HT-29 (cell line): Measurements from ENCODE around the gene LIN7A. TPM values are rescaled to one million over a fixed set of nuclear protein-coding genes. Genes with fewer than 3 reads are reported as not detected.

Experiments
- DNase-seq: peaks from one replicate; pipeline ENCODE4 v3.0.0-alpha.2; 2015; ENCODE audit warnings: low spot score
- small RNA-seq: library from RNA; depleted of rRNA; stranded (forward); fragments of <200 nt; gene quantifications from one replicate; pipeline ENCODE3, GENCODE V24; 2014
- total RNA-seq: library from RNA; depleted of rRNA; stranded (reverse); fragments of >200 nt; shearing (Covaris generic); gene quantifications from 2 replicates; pipeline ENCODE4 v1.2.3, GENCODE V29; 2014; rRNA removed

LIN7A gene
- total RNA-seq, 1 experiment from 2014 or later = not detected

DNA sequence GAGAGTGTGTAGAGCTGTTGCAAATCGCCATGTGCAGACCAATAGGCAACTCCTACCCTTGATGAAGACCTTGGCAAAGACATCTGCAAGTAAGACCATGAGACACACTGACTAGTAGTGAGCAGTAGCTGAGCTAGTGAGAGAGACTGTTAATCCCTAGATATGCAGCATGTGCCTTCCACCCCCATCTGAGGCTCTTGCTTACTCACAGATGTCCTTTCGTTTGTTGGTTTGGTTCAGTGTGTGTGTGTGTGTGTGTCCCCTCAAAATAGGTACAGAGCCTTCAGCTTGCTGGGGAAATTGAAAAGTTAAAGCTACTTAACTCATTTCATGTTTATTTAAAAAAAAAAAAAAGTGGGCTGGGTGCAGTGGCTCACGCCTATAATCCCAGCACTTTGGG is 183.5 kb downstream of the LIN7A start:
- DNase-seq = no peak

DNA sequence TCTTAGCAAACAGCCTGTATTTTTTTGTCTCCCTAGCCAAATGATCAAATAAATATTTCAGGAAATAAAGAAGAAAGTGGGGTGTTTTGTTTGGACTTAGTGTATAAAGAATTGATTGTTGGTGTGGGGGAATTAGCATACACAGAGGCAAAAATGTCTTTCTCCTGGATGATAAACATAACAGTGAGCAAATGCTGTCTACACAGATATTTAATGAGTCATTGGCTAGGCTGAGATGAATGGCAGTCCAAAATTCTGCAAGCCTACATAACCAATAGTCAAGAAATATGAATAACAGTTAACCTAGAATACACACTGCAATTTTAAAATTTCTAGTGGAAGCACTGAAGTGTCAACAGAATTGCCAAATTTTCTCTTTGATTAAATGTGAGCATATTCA is 185.3 kb downstream of the LIN7A start:
- DNase-seq = no peak

DNA sequence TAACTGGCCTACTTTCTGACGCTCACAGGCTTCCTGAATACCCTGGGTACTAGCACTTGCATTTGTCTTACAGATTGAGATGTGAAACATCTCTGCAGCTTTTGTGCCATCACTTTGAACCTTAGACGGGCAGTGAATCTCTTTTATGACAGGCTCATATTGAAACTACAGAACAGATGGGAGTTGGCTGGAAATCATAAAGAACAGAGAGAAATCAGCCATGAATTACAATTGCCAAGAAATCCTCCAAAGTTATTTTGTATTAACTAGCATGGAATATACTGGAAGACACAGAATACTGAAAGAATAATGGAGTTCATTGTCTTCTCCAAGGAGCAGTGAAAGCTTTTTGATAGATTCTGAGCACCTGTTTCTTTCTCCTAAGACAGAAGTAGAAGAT is 188.3 kb downstream of the LIN7A start:
- DNase-seq = no peak

DNA sequence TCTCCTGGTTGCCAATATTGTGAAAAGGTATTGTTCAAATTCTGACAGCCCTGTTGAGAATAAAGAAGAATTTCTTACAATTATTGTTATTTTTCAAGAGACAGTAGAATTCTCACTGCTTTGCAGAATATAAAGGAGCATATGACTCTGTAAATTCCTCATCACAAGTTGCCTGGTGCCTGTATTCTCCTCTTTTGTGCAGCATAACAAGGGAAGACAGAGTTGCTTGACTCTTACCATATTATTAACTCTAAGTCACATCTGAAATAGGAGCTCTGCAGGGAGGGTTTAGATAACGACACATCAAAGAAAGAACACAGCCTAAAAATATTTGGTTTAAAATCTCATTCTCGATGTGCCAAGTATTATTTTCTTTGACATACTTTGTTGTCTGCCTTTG is 189.9 kb downstream of the LIN7A start:
- no peak for DNase-seq

DNA sequence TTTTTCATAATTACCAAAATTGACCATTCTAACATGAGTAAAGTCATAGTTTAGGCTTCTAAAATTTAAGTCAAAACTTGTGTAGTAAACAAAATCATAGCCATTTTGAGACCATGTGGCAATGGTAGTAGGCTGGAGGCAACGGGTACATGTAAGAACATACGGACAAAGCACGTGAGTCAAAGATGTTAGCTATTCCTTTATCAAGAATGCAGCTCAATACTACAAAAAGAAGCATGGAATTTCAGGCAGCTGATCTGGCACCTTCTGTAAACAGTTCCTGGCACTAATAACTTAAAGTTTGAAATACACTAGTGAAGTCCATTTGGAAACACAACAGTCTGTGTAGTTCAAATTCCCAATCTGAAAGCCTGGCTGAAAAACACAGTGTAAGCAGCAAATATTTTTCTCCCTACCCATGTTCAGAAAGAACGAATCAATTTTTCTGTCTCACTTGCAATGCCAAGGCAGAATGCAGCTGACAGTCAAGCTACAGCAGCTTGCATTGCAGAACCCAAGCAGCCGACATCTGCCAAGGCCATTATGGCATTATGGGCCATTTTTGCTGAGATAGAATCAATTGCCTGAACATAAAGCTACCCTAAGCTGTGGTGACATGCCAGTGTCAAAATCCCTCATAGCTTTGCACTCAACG is 191.8 kb downstream of the LIN7A start:
- no peak for DNase-seq

Small RNAs within 50 kb of the gene (small RNA-seq; reads per million reads assigned to genes)
- gene MIR617 (not detected), gene MIR618 (not detected)

Other genes starting within 250 kb of the LIN7A start
- gene MYF6, start 230.3 kb downstream of the LIN7A start, total RNA-seq = not detected in 2 replicates
- not detected in 2 replicates for gene MYF5, start 221.0 kb downstream of the LIN7A start, total RNA-seq
- not detected in 2 replicates for gene ACSS3, start 140.1 kb upstream of the LIN7A start, total RNA-seq